Glutamatergic neuron (in vitro differentiated cells): ENCODE results near the gene ONECUT3. TPM values are rescaled to one million over a fixed set of nuclear protein-coding genes. Genes with fewer than 3 reads are reported as not detected.

Source experiments
- DNase-seq: peaks from one replicate; pipeline ENCODE4 v3.0.0; 2022
- H3K27ac Mint-ChIP-seq: one replicate; pipeline ENCODE4 v1.8.0; 2020; ENCODE audit warnings: mild to moderate bottlenecking, mixed read lengths, inconsistent platforms; ENCODE audit not compliant: unreplicated experiment
- H3K27me3 Mint-ChIP-seq: one replicate; pipeline ENCODE4 v1.8.0; 2020; ENCODE audit warnings: mild to moderate bottlenecking, moderate library complexity, mixed read lengths, inconsistent platforms; ENCODE audit not compliant: unreplicated experiment
- H3K36me3 Mint-ChIP-seq: one replicate; pipeline ENCODE4 v1.8.0; 2020; ENCODE audit warnings: mild to moderate bottlenecking, mixed read lengths, inconsistent platforms; ENCODE audit not compliant: unreplicated experiment
- H3K4me1 Mint-ChIP-seq: one replicate; pipeline ENCODE4 v1.8.0; 2020; ENCODE audit warnings: mild to moderate bottlenecking, low read depth, mixed read lengths, inconsistent platforms; ENCODE audit not compliant: unreplicated experiment
- H3K4me3 Mint-ChIP-seq: one replicate; pipeline ENCODE4 v1.8.0; 2020; ENCODE audit warnings: mild to moderate bottlenecking, mixed read lengths, inconsistent platforms; ENCODE audit not compliant: unreplicated experiment
- H3K9me3 Mint-ChIP-seq: one replicate; pipeline ENCODE4 v1.8.0; 2020; ENCODE audit warnings: mild to moderate bottlenecking, moderate library complexity, mixed read lengths, inconsistent platforms; ENCODE audit not compliant: unreplicated experiment
- CTCF ChIP-seq: fragments of 200-600 bp; sonication (generic); IDR thresholded peaks from one replicate; pipeline ENCODE4 v1.5.0; 2021; ENCODE audit not compliant: partially characterized antibody, unreplicated experiment
- total RNA-seq: library from RNA; stranded (reverse); fragmentation: NEBNext Ultra II Directional; extraction: Animal tissue kit (Norgen Biotek cat#: 25700); gene quantifications from one replicate; pipeline ENCODE4 v1.2.1, GENCODE V29; 2021; ENCODE audit not compliant: unreplicated experiment

Gene ONECUT3
- total RNA-seq, 1 donor from 2014 or later = 15.4 TPM

DNA sequence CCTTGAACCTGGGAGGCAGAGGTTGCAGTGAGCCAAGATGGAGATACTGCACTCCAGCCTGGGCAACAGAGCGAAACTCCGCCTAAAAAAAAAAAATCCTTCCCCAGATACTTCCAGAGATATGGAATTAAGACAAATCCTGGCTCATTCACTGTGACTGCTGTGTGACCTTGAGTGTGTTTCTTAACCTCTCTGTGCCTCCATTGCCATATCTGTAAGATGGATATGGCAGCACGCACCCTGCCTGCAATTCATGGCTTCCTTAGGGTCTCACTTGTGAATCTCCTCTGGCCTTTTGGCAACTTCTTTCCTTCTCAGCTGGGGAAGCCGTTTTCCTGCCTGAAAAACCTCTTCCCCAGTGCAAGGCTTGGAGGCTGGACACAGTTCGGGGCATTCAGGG lies 33.8 kb upstream of the ONECUT3 start:
- no peak for TF ChIP-seq CTCF
- H3K4me1 Mint-ChIP-seq = peaks cover 18% of the 10 kb centered on the region
- H3K27ac Mint-ChIP-seq = no peak overlapping the region
- no peaks in the 10 kb centered on the region for H3K36me3 Mint-ChIP-seq
- peaks cover 10% of the 10 kb centered on the region for H3K27me3 Mint-ChIP-seq
- peaks cover 4% of the 10 kb centered on the region for H3K9me3 Mint-ChIP-seq
- no peak for DNase-seq
- peak overlapping the region; percentile 74 for H3K4me3 Mint-ChIP-seq

- H3K27ac Mint-ChIP-seq = no peak overlapping the region
- DNase-seq = no peak
- H3K36me3 Mint-ChIP-seq = no peaks in the 10 kb centered on the region
- H3K4me1 Mint-ChIP-seq = peaks cover 17% of the 10 kb centered on the region
- TF ChIP-seq CTCF = no peak
- no peak overlapping the region for H3K4me3 Mint-ChIP-seq
- peaks cover 5% of the 10 kb centered on the region for H3K9me3 Mint-ChIP-seq
- peaks cover 10% of the 10 kb centered on the region for H3K27me3 Mint-ChIP-seq
Observed at GRCh38 chr19:1720237-1720636, 33.1 kb upstream of the ONECUT3 start.

DNA sequence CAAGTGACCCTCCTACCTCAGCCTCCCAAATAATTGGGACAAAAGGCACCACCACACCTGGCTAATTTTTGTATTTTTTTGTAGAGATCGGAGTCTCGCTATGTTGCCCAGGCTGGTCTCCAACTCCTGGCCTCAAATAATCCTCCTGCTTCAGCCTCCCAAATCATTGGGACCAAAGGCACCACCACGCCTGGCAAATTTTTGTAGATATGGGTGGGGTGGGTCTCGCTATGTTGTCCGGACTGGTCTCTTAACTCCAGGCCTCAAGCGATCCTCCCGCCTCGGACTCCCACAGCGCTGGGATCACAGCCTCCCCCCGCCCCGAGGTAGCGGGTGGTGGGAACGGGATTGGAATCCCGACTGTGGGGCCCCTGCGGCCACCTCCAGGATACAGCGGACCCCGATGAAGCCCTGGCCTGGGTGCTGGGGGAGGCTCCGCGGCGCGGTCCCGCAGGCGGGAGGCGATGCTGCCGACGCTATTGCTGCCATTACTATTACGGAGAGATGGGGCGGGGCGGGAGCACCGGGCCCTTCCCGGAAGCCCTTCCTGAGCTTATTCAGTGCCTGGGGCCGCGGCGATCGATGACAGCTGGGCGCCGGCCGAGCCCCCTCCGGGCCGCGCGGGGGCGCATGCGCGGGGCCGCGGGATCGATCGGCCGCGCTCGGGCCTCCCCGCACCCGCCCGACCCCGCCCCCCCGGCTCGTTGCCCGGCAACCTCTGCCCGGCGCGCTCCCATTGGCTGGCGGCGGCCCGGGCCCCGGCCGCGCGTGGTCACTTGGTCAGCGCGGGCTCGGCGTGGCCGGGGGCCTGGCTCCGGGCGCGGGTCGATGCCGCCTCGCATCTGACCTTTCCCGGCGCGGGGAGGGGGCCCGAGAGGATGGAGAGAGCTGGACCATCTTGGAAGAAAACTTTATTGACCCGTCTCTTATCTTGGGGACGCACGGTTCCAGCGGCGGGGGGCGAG lies 27.9 kb upstream of the ONECUT3 start:
- Mint-ChIP-seq H3K27ac (no peak overlapping the region), H3K4me3 (peak overlapping the region; percentile 46), H3K9me3 (peaks cover 12% of the 10 kb centered on the region), H3K36me3 (no peaks in the 10 kb centered on the region), H3K4me1 (peaks cover 17% of the 10 kb centered on the region), H3K27me3 (peaks cover 10% of the 10 kb centered on the region)
- peak; percentile 90 for DNase-seq
- no peak for TF ChIP-seq CTCF

DNA sequence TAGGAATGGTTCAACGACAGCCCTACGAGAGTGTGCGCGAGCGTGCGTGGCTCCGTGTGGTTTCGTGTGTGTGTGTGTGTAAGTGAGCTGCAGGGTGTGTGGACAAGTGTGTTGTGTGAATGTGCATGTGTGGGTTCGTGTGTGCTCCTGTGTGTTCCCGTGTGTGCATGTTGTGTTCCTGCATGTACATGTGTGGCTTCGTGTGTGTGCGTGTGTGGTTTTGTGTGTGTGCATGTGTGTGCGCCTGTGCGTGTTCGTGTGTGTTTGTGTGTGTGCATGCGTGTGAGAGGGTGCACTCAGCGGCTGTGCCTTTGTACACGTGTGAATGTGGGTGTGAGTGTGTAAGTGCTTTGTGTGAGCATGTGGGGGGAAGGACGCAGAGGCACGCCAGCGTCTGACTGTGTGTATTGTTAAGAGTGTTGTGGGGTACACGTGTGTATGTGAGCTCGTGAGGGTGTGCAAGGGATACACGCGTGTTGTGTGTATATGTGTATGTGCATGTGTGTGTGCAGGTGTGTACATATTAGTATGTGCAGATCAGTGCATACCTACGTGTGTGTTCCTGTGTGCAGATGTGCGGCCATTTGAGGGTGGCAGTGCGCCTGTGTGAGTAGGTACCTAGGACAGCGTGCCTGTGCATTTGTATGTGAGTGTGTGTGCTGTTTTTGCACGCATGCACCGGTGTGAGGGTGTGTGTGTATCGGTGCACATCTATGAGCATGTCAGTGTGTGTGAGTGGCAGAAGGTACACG lies 24.3 kb upstream of the ONECUT3 start:
- DNase-seq = no peak
- Mint-ChIP-seq H3K4me3 (peak overlapping the region; percentile 39), H3K9me3 (peaks cover 12% of the 10 kb centered on the region), H3K4me1 (peaks cover 12% of the 10 kb centered on the region), H3K36me3 (no peaks in the 10 kb centered on the region), H3K27ac (peak overlapping the region; percentile 76), H3K27me3 (peaks cover 11% of the 10 kb centered on the region)
- TF ChIP-seq CTCF = no peak
